Non-pigmented ciliary epithelial cell (primary cell): ENCODE measurements around the gene SMAD5.

Experiments used
- DNase-seq: peaks from one replicate; pipeline ENCODE4 v3.0.0-alpha.2; 2010; ENCODE audit warnings: low read depth

SMAD5 gene

DNA sequence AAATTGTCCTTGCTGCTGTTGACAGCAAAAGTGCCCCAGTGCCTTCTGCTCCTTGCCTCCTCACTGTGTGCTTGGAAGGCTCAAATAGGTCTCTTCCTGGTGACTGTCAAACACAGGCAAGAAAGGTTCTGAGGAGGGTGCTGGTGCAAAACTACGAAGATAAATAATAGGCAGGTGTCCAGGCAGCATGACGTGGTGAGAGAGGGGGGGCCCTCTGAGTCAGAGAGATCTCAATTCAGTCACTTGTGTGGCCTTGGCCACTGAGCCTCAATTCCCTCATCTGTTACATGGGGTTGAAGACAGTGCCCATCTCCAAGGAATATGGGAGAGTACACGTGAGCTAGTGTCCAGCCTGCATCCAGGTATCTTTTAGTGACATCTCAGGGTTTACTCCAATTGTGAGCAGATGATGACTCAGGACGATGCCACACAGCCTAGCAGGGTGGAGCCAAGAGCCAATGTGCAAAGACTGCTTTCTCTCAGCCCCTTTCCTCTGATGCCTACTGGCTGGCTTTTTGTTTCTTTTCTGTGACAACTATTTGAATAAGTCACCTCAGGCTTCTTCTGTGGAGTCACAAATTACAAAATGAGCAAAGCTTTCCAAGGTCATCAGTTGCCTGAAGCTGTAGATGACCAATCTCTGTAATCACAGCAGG is 90.1 kb downstream of the SMAD5 start:
- no peak for DNase-seq

DNA sequence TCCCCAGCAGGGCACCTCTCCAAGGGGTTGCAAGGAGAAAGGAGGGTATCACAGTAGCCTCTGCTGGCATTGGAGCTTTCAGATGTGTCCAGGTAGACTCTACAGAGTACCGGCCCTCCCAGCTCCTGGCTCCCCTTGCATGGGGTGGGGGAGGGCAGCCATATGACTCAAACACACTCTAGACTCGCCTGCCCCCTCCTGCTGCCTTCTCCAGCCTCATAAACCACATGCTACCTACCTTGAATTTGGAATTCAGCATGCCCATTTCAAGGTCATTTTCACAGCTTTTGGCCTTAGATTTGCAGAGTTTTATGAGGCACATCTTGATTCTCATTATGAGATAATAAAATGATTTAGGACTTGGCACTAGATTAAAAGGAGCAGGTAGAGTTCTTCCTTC is 93.2 kb downstream of the SMAD5 start:
- no peak for DNase-seq

DNA sequence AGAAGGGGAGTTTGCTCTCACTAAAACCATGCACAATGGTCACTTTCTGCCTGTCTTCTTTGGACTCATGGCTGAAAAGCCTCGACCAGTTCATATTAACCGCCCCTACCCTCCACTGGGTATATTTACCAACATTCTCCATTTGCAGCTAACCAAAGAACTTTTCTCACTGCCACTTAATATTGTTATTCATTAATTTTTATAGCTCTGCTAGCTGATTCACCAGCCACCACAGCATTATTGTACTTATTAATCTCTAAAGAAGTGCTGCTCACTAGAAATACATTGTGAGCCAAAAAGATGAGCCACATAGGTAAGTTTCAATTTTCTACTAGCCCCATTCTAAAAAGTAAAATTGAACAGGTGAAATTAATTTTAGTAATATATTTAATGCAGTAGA is 93.8 kb downstream of the SMAD5 start:
- no peak for DNase-seq

DNA sequence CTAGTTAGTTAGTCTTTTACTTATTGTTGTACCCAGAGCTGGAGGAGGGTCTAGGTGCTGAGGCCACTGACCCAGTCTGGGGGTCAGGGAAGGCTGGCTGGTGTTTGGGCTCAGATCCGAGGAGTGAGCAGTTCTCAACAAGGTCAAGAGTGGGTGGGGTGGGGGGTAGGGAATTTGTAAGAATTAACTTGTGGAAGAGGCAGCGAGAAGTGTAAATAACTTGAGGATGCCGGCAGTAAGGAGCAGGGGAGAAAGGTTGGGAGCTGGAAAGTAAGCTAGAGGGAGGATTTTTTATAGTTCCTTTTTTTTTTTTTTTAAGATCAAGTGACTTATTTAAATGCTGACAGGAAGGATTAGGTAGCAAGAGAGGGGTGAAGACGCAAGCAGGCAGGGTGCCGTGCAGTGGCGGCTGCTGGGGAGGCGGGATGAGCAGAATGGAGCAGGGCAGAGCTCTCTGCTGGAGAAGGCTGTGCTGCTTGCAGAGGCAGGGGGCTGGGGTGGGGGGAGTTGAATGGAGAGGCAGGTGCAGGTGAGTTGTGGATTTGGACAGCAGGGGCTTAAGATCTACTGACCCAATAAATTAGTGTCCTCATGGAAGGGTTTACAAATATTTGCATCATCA is 95.6 kb downstream of the SMAD5 start:
- no peak for DNase-seq

DNA sequence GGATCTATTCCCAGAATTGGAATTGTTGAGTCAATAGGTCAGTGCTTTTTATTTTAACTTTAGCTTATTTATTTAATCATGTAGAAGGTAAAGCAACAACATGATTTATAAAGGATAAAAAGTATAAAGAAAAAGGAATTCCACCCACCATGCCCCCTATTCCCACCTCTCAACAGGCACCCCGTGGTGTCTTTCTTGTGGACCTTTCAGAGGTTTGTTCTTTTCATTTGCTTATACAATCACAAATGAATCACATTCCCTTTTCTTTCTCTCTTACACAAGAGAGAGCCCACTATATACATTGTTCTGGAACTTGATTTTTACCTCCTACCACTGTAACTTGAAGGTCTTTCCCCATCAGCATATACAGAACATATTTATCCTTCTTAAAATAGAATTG is 97.5 kb downstream of the SMAD5 start:
- no peak for DNase-seq

DNA sequence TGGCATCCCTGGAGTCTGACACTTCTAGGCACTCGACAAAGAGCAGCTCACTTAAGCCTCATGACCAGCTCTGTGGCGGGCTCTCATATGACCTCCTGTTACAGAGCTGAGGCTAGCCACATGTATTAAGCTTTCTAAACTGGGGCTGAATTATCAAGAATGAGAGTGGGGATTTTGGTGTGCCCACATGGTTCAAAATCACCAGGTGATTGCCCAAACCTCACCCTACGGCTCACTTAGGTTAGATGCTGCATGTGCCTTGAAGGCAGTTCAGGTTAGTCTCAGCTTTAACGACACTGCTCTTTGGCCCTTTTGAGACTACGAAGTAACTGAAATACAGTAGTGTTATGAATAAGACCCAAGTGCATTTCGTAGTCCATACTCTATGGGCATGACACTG is 99.7 kb downstream of the SMAD5 start:
- DNase-seq, result no peak
